GM23338 (cell line): ENCODE measurements around the gene ANKFN1. TPM values are rescaled to one million over a fixed set of nuclear protein-coding genes. Genes with fewer than 3 reads are reported as not detected.

Experiments used
- ATAC-seq: fragments of 200-7000 bp; cut with Tn5 transposase; 3 replicates; pipeline ENCODE4 v1.9.1; 2020
- DNase-seq: peaks from one replicate; pipeline ENCODE4 v3.0.0-alpha.2; 2015; ENCODE audit warnings: low spot score
- H2AFZ ChIP-seq: fragments of 200-600 bp; sonication (generic); 2 replicates; pipeline ENCODE4 v1.8.0; 2016; ENCODE audit warnings: antibody characterized with exemption, mild to moderate bottlenecking, moderate library complexity
- H3F3A ChIP-seq: fragments of 200-600 bp; sonication (generic); replicated peaks from 2 replicates; pipeline ENCODE4 v1.8.0; 2017; ENCODE audit warnings: antibody characterized with exemption, mixed run types, low read depth
- H3K27ac ChIP-seq: fragments of 200-600 bp; sonication (generic); 2 replicates; pipeline ENCODE4 v1.6.1; 2016; ENCODE audit warnings: low read depth
- H3K27me3 ChIP-seq: fragments of 200-600 bp; sonication (generic); 2 replicates; pipeline ENCODE4 v1.8.0; 2016; ENCODE audit warnings: mild to moderate bottlenecking, mixed run types, moderate library complexity; ENCODE audit not compliant: insufficient read depth
- H3K36me3 ChIP-seq: fragments of 200-600 bp; sonication (generic); 2 replicates; pipeline ENCODE4 v1.8.0; 2016; ENCODE audit warnings: mild to moderate bottlenecking; ENCODE audit not compliant: insufficient read depth
- H3K4me1 ChIP-seq: fragments of 200-600 bp; sonication (generic); 2 replicates; pipeline ENCODE4 v1.8.0; 2016; ENCODE audit warnings: mild to moderate bottlenecking, moderate library complexity; ENCODE audit not compliant: insufficient read depth
- H3K4me2 ChIP-seq: fragments of 200-600 bp; sonication (generic); 2 replicates; pipeline ENCODE4 v1.7.1; 2017; ENCODE audit warnings: mixed run types
- H3K4me3 ChIP-seq: fragments of 200-600 bp; sonication (generic); 2 replicates; pipeline ENCODE4 v1.6.1; 2016; ENCODE audit warnings: mixed run types
- H3K79me2 ChIP-seq: fragments of 200-600 bp; sonication (generic); replicated peaks from 2 replicates; pipeline ENCODE4 v1.8.0; 2017; ENCODE audit warnings: mild to moderate bottlenecking; ENCODE audit not compliant: insufficient read depth
- H3K9me2 ChIP-seq: fragments of 200-600 bp; sonication (generic); 2 replicates; pipeline ENCODE4 v1.8.0; 2017; ENCODE audit not compliant: insufficient read depth
- H4K20me1 ChIP-seq: fragments of 200-600 bp; sonication (generic); replicated peaks from 2 replicates; pipeline ENCODE4 v1.8.0; 2017; ENCODE audit warnings: mild to moderate bottlenecking; ENCODE audit not compliant: insufficient read depth
- H3K27ac Mint-ChIP-seq: 2 replicates; pipeline ENCODE4 v1.8.0; 2020; ENCODE audit warnings: inconsistent platforms, mild to moderate bottlenecking, moderate library complexity, mixed read lengths
- H3K27me3 Mint-ChIP-seq: 3 replicates; pipeline ENCODE4 v1.8.0; 2022; ENCODE audit warnings: low read depth, mild to moderate bottlenecking, moderate library complexity, mixed read lengths, inconsistent platforms; ENCODE audit not compliant: insufficient read depth, poor library complexity
- H3K36me3 Mint-ChIP-seq: 3 replicates; pipeline ENCODE4 v1.8.0; 2021; ENCODE audit warnings: low read depth, mild to moderate bottlenecking, inconsistent platforms, moderate library complexity, mixed read lengths
- H3K4me1 Mint-ChIP-seq: 3 replicates; pipeline ENCODE4 v1.8.0; 2020; ENCODE audit warnings: mild to moderate bottlenecking, inconsistent platforms, mixed read lengths
- H3K4me3 Mint-ChIP-seq: 3 replicates; pipeline ENCODE4 v1.8.0; 2021; ENCODE audit warnings: moderate library complexity, mild to moderate bottlenecking, inconsistent platforms, mixed read lengths
- H3K9me3 Mint-ChIP-seq: 3 replicates; pipeline ENCODE4 v1.8.0; 2020; ENCODE audit warnings: moderate library complexity, mild to moderate bottlenecking, inconsistent platforms, mixed read lengths
- CREB1 ChIP-seq: fragments of 250-450 bp; sonication (Bioruptor Pico); IDR thresholded peaks from 2 replicates; pipeline ENCODE4 v1.5.0; 2020; ENCODE audit warnings: low read depth, mild to moderate bottlenecking, moderate library complexity
- CTCF ChIP-seq, 2 experiments: fragments of 200-600 bp in 1 of 2; sonication (generic) in 1 of 2; conservative IDR thresholded peaks; 2 replicates each; pipeline versions ENCODE4 v1.5.1 to v1.6.1; 2016 to 2017; ENCODE audit warnings: antibody characterized with exemption in 2 of 2, low read depth in 2 of 2, mild to moderate bottlenecking in 2 of 2, moderate library complexity in 1 of 2
- EZH2 ChIP-seq: fragments of 200-600 bp; sonication (generic); IDR thresholded peaks from one replicate; pipeline ENCODE4 v1.8.0; 2017; ENCODE audit warnings: antibody characterized with exemption, mild to moderate bottlenecking, low read depth; ENCODE audit not compliant: unreplicated experiment
- EZH2phosphoT487 ChIP-seq: fragments of 200-600 bp; sonication (generic); IDR thresholded peaks from one replicate; pipeline ENCODE4 v1.8.1; 2018; ENCODE audit warnings: antibody characterized with exemption; ENCODE audit not compliant: unreplicated experiment
- JUNB ChIP-seq: IDR thresholded peaks from one replicate; pipeline ENCODE4 v1.6.1; 2016; ENCODE audit warnings: antibody characterized with exemption; ENCODE audit not compliant: unreplicated experiment
- NANOG ChIP-seq: IDR thresholded peaks from 2 replicates; pipeline ENCODE4 v1.6.1; 2016; ENCODE audit warnings: antibody characterized with exemption, borderline replicate concordance
- STAT1 ChIP-seq: IDR thresholded peaks from one replicate; pipeline ENCODE4 v1.6.1; 2016; ENCODE audit warnings: antibody characterized with exemption; ENCODE audit not compliant: unreplicated experiment
- ZNF114 ChIP-seq: fragments of 250-450 bp; sonication (Bioruptor Pico); IDR thresholded peaks from 2 replicates; pipeline ENCODE4 v1.5.0; 2020; ENCODE audit warnings: mild to moderate bottlenecking, moderate library complexity
- ZNF462 ChIP-seq: fragments of 250-450 bp; sonication (Bioruptor Pico); IDR thresholded peaks from 2 replicates; pipeline ENCODE4 v1.5.0; 2020; ENCODE audit warnings: mild to moderate bottlenecking, moderate library complexity
- long read RNA-seq: library from polyadenylated mRNA; unstranded; transcript quantifications from one replicate; pipeline ENCODE4 v2.0.0, GENCODE V29; 2020; ENCODE audit not compliant: unreplicated experiment
- polyA plus RNA-seq: library from polyadenylated mRNA; unstranded; fragments of >200 nt; fragmentation: Nextera tagmentation; extraction: Ambion mirVana; gene quantifications from 2 replicates; pipeline ENCODE4 v1.2.1, GENCODE V29; 2016
- total RNA-seq: library from RNA; depleted of rRNA; stranded (reverse); fragments of >200 nt; shearing (Covaris generic); gene quantifications from 2 replicates; pipeline ENCODE4 v1.2.3, GENCODE V29; 2014; rRNA removed
- TF ChIP-seq, protein P1 (sequence below): IDR thresholded peaks from one replicate; pipeline ENCODE4 v1.6.1; 2018; ENCODE audit warnings: antibody characterized with exemption; ENCODE audit not compliant: unreplicated experiment

The ANKFN1 gene, protein sequence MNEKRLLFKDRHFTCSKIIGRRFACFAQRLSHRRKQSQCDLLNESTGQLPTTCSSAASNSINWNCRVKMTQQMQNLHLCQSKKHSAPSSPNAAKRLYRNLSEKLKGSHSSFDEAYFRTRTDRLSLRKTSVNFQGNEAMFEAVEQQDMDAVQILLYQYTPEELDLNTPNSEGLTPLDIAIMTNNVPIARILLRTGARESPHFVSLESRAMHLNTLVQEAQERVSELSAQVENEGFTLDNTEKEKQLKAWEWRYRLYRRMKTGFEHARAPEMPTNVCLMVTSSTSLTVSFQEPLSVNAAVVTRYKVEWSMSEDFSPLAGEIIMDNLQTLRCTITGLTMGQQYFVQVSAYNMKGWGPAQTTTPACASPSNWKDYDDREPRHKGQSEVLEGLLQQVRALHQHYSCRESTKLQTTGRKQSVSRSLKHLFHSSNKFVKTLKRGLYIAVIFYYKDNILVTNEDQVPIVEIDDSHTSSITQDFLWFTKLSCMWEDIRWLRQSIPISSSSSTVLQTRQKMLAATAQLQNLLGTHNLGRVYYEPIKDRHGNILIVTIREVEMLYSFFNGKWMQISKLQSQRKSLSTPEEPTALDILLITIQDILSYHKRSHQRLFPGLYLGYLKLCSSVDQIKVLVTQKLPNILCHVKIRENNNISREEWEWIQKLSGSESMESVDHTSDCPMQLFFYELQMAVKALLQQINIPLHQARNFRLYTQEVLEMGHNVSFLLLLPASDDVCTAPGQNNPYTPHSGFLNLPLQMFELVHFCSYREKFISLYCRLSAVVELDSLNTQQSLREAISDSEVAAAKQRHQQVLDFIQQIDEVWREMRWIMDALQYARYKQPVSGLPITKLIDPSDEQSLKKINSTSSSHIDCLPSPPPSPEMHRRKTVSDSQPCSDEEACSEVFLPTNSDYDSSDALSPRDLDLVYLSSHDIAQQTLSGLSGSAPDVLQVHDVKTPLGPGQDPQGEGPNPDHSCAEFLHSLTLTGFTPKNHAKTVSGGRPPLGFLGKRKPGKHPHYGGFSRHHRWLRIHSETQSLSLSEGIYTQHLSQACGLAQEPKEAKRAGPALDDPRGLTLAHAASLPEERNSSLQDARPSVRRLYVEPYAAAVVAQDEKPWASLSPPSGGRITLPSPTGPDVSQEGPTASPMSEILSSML
- total RNA-seq (not detected in 2 replicates), polyA plus RNA-seq (not detected in 2 replicates)
- long read RNA-seq: 0 reads

- ATAC-seq: no peak
Observed at GRCh38 chr17:56152874-56153602, at the start of gene ANKFN1. Gene ANKFN1 (plus strand): TSS chr17:56153475. CDS start chr17:56212668, 59,193 bp downstream.

More at GRCh38 chr17:56152874-56153602, at the start of gene ANKFN1:
- Histone ChIP-seq H3F3A (no peaks in the 10 kb centered on the region), H3K79me2 (no peaks in the 10 kb centered on the region), H3K9me2 (peaks cover 10% of the 10 kb centered on the region; the same call in 1 of the 2 replicates), H3K4me3 (no peak within 1 kb of the TSS), H3K4me1 (no peaks in the 10 kb centered on the region), H3K36me3 (no peaks in the 10 kb centered on the region), H4K20me1 (no peaks in the 10 kb centered on the region), H2AFZ (peak within 1 kb of the TSS; percentile 88), H3K27ac (no peak within 1 kb of the TSS), H3K4me2 (no peak within 1 kb of the TSS), H3K27me3 (no peaks in the 10 kb centered on the region)
- no peaks in the 10 kb centered on the region for H3K36me3 Mint-ChIP-seq
- DNase-seq: no peak
- TF ChIP-seq ZNF114 (CRISPR knock-in tag) (no peak), ZNF462 (CRISPR knock-in tag) (no peak), CTCF (conservative IDR thresholded peaks at IDR 0.05; ENCODE audit: low read depth in 2 of 2) (no peak), CREB1 (CRISPR knock-in tag) (no peak), JUNB (no peak), EZH2 (no peak), NANOG (no peak), EZH2phosphoT487 (no peak), STAT1 (no peak)
- TF ChIP-seq, protein P1, sequence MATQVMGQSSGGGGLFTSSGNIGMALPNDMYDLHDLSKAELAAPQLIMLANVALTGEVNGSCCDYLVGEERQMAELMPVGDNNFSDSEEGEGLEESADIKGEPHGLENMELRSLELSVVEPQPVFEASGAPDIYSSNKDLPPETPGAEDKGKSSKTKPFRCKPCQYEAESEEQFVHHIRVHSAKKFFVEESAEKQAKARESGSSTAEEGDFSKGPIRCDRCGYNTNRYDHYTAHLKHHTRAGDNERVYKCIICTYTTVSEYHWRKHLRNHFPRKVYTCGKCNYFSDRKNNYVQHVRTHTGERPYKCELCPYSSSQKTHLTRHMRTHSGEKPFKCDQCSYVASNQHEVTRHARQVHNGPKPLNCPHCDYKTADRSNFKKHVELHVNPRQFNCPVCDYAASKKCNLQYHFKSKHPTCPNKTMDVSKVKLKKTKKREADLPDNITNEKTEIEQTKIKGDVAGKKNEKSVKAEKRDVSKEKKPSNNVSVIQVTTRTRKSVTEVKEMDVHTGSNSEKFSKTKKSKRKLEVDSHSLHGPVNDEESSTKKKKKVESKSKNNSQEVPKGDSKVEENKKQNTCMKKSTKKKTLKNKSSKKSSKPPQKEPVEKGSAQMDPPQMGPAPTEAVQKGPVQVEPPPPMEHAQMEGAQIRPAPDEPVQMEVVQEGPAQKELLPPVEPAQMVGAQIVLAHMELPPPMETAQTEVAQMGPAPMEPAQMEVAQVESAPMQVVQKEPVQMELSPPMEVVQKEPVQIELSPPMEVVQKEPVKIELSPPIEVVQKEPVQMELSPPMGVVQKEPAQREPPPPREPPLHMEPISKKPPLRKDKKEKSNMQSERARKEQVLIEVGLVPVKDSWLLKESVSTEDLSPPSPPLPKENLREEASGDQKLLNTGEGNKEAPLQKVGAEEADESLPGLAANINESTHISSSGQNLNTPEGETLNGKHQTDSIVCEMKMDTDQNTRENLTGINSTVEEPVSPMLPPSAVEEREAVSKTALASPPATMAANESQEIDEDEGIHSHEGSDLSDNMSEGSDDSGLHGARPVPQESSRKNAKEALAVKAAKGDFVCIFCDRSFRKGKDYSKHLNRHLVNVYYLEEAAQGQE: no peak
- no peak within 1 kb of the TSS for H3K4me3 Mint-ChIP-seq
- H3K27ac Mint-ChIP-seq: no peak within 1 kb of the TSS
- peaks cover 6% of the 10 kb centered on the region; the same call in 2 of the 3 replicates for H3K4me1 Mint-ChIP-seq
- H3K9me3 Mint-ChIP-seq: no peaks in the 10 kb centered on the region; the same call in 2 of the 3 replicates
- no peaks in the 10 kb centered on the region for H3K27me3 Mint-ChIP-seq
